Right lobe of liver (tissue), 4 donors: ENCODE measurements around the gene AP3S2.

ENCODE experiments used
- POLR2A ChIP-seq: fragments of 450-650 bp; IDR thresholded peaks from one replicate; pipeline ENCODE4 v1.6.1; 2017; ENCODE audit warnings: antibody characterized with exemption, mild to moderate bottlenecking
- TF ChIP-seq, protein P1 (sequence below), 4 donors: fragments of 200-600 bp in 3 of 4; fragments of 450-650 bp in 1 of 4; IDR thresholded peaks; one replicate each; pipeline versions ENCODE4 v1.5.1 to v1.8.0; 2016 to 2022; ENCODE audit warnings: antibody characterized with exemption in 4 of 4, mild to moderate bottlenecking in 2 of 4
- donor health status: DM: no; HTN: no; CAD: no.
- donor health status: DM: no; HTN: no; CAD: no.
- donor health status: DM: no; HTN: yes; CAD: no.

DNA sequence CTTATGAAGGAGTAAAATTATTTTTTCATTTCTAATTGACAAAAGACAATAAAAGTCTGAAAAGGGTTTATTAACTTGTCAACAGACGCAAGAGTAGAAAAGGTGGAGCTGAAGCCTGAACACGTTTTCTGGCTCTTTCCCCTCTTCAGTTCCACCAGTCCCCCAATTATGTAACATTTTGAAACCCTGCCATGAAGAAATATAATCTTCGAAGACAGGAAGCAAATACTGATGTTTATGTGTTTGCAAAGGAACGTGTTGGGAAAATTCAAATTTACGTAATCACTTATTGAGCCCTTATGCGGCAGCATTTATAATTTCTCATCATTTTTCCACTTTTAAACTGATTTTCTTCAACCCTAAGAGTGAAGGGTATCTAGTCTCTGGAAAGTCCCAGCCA is 767 bp downstream of the AP3S2 start:
- TF ChIP-seq, protein P1, sequence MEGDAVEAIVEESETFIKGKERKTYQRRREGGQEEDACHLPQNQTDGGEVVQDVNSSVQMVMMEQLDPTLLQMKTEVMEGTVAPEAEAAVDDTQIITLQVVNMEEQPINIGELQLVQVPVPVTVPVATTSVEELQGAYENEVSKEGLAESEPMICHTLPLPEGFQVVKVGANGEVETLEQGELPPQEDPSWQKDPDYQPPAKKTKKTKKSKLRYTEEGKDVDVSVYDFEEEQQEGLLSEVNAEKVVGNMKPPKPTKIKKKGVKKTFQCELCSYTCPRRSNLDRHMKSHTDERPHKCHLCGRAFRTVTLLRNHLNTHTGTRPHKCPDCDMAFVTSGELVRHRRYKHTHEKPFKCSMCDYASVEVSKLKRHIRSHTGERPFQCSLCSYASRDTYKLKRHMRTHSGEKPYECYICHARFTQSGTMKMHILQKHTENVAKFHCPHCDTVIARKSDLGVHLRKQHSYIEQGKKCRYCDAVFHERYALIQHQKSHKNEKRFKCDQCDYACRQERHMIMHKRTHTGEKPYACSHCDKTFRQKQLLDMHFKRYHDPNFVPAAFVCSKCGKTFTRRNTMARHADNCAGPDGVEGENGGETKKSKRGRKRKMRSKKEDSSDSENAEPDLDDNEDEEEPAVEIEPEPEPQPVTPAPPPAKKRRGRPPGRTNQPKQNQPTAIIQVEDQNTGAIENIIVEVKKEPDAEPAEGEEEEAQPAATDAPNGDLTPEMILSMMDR (IDR thresholded peaks at IDR 0.05) = no peak
- TF ChIP-seq POLR2A = no peak
